Measurements from ENCODE around the gene LGALS1. TPM values are rescaled to one million over a fixed set of nuclear protein-coding genes. Genes with fewer than 3 reads are reported as not detected.

Gene LGALS1
- total RNA-seq, 1 experiment from 2014 or later = 32.8 TPM

- Histone ChIP-seq H4K91ac (ENCODE audit: insufficient read length, low read depth, low read length) (no peak overlapping the region), H3K79me2 (ENCODE audit: insufficient read depth, low read length) (no peaks in the 10 kb centered on the region), H2BK5ac (ENCODE audit: insufficient read length, low read length) (no peak overlapping the region), H3K4me2 (ENCODE audit: insufficient read depth, insufficient read length, low read length) (no peak overlapping the region), H3K23me2 (ENCODE audit: insufficient read length, low read depth, low read length, poor library complexity, severe bottlenecking) (peaks cover 8% of the 10 kb centered on the region), H2BK15ac (ENCODE audit: low read depth, low read length) (no peak overlapping the region), H2AK5ac (ENCODE audit: insufficient read length, low read length) (no peak overlapping the region), H3K18ac (ENCODE audit: insufficient read length, low read depth, low read length) (no peak overlapping the region), H3K27me3 (ENCODE audit: insufficient read depth, low read length) (no peaks in the 10 kb centered on the region), H3K9ac (ENCODE audit: extremely low read depth, insufficient read length, low read length) (no peak overlapping the region), H4K5ac (ENCODE audit: insufficient read length, low read depth, low read length) (no peak overlapping the region), H2BK120ac (ENCODE audit: low read depth, low read length, poor library complexity, severe bottlenecking) (no peak overlapping the region), H3K4ac (ENCODE audit: low read depth, low read length) (no peak overlapping the region), H3K14ac (ENCODE audit: insufficient read depth, low read length) (no peak overlapping the region; the same call in 1 of the 2 replicates), H4K20me1 (ENCODE audit: control insufficient read depth, insufficient read depth, insufficient read length) (no peaks in the 10 kb centered on the region), H2BK12ac (ENCODE audit: insufficient read length, low read depth, low read length) (no peak overlapping the region), H3K79me1 (ENCODE audit: insufficient read depth, low read depth, low read length, poor library complexity, severe bottlenecking) (no peaks in the 10 kb centered on the region), H3T11ph (ENCODE audit: low read length) (no peak overlapping the region), H3K27ac (ENCODE audit: insufficient read length, low read depth, low read length) (no peak overlapping the region), H2AFZ (ENCODE audit: low read length) (no peak overlapping the region), H4K8ac (replicated peaks; ENCODE audit: insufficient read length, low read depth, low read length) (no peak overlapping the region), H3K9me3 (ENCODE audit: control insufficient read depth, low read depth, low read length) (no peaks in the 10 kb centered on the region), H3K4me1 (ENCODE audit: insufficient read depth, low read length) (peaks cover 5% of the 10 kb centered on the region; the same call in 1 of the 2 replicates), H3K56ac (ENCODE audit: insufficient read length, low read depth, low read length) (no peak overlapping the region), H3K23ac (ENCODE audit: insufficient read length, low read depth, low read length) (no peak overlapping the region), H2BK20ac (ENCODE audit: low read depth, low read length, poor library complexity, severe bottlenecking) (no peak overlapping the region)
- DNase-seq = no peak
- peak overlapping the region in 2 of 3 experiments; percentile 65 to 75; a peak in 2 of 7 replicates for H3K27ac Mint-ChIP-seq
- WGBS (ENCODE audit: extremely low coverage, insufficient read length, low lambda C conversion rate) = no CpG with 5 or more reads among the region's 6 CpGs
- H3K36me3 Mint-ChIP-seq (ENCODE audit: insufficient read depth in 1 of 3, low read depth in 3 of 3) = peaks cover 0 to 8% (median 8%) of the 10 kb centered on the region in 3 experiments; a peak in 5 of 7 replicates
- no peak overlapping the region; a peak in 1 of 5 replicates for H3K4me3 Mint-ChIP-seq
- H3K9me3 Mint-ChIP-seq = no peaks in the 10 kb centered on the region
- H3K4me1 Mint-ChIP-seq = peaks cover 35 to 44% of the 10 kb centered on the region in 2 experiments
- peak; percentile 45 for TF ChIP-seq CTCF (conservative IDR thresholded peaks at IDR 0.05)
- no peaks in the 10 kb centered on the region; the same call in 1 of the 2 replicates for H3K27me3 Mint-ChIP-seq (ENCODE audit: low read depth)
These were observed 39.1 kb upstream of the LGALS1 start for GRCh38 chr22:37636186-37636948.
